ENCODE results near the gene TDRD15. TPM values are rescaled to one million over a fixed set of nuclear protein-coding genes. Genes with fewer than 3 reads are reported as not detected.

TDRD15 gene
- under 0.01 TPM in 1 of 2 replicates, not detected in the other for total RNA-seq

DNA sequence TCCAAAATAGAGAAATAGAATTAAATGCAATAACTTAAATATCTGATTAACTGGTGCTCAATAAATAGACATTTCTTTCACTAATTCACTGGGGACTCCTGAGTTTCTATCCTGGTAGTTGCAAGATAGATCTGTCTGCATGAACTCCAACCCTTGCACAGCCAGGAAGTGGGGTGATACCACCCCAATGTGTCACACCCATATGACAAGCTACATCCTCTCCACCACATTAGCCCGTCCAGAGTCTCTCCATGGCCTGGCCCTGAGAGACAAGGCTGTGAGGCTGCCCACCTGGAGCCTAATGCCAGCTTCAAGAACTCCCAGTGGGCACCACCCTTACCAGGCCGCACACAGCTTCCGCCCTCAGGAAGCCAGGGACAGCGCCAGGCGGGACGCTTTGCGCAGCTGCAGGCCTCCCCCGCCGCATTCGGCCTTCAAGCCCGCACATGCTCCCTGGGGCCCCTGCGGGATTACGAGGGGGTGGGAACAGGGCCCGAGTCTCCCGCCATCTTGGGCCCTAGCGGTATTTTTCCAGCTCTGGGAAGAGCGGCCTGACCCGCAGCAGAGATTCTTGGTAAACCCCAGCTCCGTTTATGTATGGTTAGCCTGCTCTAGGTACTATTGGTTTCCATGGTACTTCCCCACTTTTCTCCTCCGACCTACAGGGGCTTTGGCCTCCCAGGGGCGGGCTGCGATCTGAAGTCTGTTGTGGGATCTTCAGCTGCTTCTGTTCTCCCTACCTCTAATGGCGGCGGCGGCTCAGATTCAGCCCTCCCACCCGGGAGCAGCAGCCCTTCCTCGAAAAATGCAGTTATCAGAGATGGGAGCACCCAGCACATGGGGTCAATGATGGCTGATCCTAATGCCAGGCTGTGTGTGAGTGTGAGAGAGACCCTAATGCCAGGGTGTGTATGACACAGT, at the start of gene TDRD15:
TSS of gene TDRD15 (plus strand) at position 496 of the 921 bp plus-strand sequence. CDS start 13,500 bp downstream, outside the sequence.

Other genes with a start within 250 kb of the TDRD15 start
- 1.3 and 1.8 TPM in 2 replicates for gene APOB, start 79.9 kb upstream of the TDRD15 start, total RNA-seq

All from thoracic aorta endothelial cell (primary cell).